NB4 (cell line): ENCODE data around the gene COL2A1.
A peak's percentile ranks its signal among the peaks of the same experiment; 100 is the strongest.

ENCODE experiments used
- MAX ChIP-seq: IDR thresholded peaks from 2 replicates; pipeline ENCODE4 v1.6.1; 2011; ENCODE audit warnings: low read depth, low read length
- MYC ChIP-seq: IDR thresholded peaks from 2 replicates; pipeline ENCODE4 v1.6.1; 2011; ENCODE audit warnings: low read depth, low read length
- POLR2A ChIP-seq: IDR thresholded peaks from 2 replicates; pipeline ENCODE4 v1.6.1; 2011; ENCODE audit warnings: mild to moderate bottlenecking; ENCODE audit not compliant: insufficient read length; ENCODE audit errors: extremely low read depth
- TF ChIP-seq, protein P1 (sequence below): IDR thresholded peaks from one replicate; pipeline ENCODE4 v1.5.1; 2012; ENCODE audit warnings: low read depth, low read length

DNA sequence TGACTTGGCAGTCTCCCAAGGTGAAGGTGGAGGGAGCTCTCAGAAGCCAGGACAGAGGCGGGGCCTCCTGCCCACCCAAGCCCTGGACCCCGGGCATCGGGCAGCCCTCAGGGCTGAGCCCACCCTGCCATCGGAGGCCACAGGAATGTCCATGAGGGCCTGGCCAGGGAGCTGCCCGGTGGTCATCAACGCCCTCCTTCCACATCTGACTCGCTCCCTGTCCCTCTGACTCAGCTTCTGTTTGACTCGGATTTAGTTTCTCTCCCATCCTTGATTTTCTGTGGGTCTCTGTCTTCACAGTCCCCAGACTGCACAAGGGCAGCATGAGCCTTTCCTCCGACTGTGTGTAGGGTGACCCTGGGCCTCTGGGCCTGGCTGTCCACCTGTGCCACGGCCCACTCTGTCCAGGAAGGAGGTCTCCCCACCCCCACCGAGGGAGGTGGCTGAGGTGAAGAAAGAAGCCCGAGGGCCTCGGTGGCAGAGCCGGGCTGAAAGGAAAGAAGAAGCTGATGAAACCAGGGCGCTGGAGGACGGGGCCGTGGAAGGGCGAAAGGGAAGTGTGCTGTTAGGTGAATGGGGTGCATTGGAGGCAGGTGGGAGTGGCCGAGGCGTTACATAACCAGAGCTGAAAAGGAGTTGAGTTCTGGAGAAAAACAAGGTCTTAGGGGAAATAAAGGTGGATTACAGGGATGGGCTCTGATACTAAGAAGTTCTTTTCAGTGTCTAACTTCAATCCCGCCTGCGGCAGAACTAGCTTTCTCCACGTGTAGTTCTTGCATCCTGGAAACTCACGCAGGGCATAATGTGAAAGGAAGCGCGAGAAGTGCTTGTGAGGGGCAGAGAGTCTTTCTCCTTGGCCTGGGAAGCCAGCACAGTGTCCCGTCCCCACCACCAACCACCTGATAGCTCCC, 57.6 kb downstream of the COL2A1 start:
- TF ChIP-seq, protein P1, sequence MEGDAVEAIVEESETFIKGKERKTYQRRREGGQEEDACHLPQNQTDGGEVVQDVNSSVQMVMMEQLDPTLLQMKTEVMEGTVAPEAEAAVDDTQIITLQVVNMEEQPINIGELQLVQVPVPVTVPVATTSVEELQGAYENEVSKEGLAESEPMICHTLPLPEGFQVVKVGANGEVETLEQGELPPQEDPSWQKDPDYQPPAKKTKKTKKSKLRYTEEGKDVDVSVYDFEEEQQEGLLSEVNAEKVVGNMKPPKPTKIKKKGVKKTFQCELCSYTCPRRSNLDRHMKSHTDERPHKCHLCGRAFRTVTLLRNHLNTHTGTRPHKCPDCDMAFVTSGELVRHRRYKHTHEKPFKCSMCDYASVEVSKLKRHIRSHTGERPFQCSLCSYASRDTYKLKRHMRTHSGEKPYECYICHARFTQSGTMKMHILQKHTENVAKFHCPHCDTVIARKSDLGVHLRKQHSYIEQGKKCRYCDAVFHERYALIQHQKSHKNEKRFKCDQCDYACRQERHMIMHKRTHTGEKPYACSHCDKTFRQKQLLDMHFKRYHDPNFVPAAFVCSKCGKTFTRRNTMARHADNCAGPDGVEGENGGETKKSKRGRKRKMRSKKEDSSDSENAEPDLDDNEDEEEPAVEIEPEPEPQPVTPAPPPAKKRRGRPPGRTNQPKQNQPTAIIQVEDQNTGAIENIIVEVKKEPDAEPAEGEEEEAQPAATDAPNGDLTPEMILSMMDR = peak; percentile 1
- TF ChIP-seq POLR2A = no peak
- TF ChIP-seq MAX = peak; percentile 56
- peak; percentile 60 for TF ChIP-seq MYC
